Subcutaneous adipose tissue (tissue), 4 donors: ENCODE data around the gene FUT7. TPM values are rescaled to one million over a fixed set of nuclear protein-coding genes. Genes with fewer than 3 reads are reported as not detected.

Experiments used
- total RNA-seq, 4 donors: library from RNA; depleted of rRNA; stranded (reverse); fragments of >200 nt; gene quantifications; one replicate each; pipeline ENCODE4 v1.1.0, GENCODE V29; 2016
- TF ChIP-seq, protein P1 (sequence below): fragments of 450-650 bp; IDR thresholded peaks from one replicate; pipeline ENCODE4 v1.5.1; 2016; ENCODE audit warnings: low read depth, mild to moderate bottlenecking, control low read depth, antibody characterized with exemption, moderate library complexity

The FUT7 gene
- total RNA-seq, 4 donors from 2014 or later: 0.22 to 0.34 TPM; not detected in 2

DNA sequence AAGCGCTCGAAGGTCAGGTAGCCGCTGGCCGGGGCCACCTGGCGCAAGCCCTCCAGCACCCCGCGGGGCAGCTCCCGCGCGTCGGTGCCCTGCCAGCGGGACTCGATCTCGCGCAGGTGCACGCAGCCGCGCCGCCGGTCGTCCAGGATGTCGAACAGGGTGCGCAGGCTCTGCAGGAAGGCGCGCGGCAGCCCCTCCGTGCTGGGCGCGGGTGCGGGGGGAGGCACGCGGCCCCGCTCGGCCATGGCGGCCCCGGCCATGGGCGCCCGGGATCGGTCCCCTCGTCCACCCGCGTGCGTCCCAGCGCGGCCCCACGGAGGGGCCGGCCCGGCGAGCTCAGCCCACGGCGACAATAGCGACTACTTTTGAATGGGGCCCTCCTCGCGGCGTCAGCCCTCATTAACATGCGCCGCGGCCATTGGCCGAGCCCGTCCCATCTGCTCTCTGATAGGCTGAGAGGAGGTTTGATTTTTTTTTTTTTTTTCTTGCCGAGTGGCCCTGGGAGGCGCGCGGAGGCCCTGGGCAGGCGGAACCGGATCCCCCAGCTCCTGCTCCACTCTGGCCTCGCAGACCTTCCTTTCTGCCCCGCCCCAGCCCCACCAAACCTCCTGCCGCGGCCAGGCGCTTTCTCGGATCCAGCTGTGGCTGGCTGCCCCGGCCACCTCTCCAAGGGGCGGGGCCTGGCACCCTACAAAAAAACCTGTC is 38.5 kb upstream of the FUT7 start, which contains the start of gene SAPCD2:
SAPCD2 (minus strand) TSS at position 357 of the 705 bp plus-strand sequence; CDS start at position 260, 97 bp downstream.
- TF ChIP-seq, protein P1, sequence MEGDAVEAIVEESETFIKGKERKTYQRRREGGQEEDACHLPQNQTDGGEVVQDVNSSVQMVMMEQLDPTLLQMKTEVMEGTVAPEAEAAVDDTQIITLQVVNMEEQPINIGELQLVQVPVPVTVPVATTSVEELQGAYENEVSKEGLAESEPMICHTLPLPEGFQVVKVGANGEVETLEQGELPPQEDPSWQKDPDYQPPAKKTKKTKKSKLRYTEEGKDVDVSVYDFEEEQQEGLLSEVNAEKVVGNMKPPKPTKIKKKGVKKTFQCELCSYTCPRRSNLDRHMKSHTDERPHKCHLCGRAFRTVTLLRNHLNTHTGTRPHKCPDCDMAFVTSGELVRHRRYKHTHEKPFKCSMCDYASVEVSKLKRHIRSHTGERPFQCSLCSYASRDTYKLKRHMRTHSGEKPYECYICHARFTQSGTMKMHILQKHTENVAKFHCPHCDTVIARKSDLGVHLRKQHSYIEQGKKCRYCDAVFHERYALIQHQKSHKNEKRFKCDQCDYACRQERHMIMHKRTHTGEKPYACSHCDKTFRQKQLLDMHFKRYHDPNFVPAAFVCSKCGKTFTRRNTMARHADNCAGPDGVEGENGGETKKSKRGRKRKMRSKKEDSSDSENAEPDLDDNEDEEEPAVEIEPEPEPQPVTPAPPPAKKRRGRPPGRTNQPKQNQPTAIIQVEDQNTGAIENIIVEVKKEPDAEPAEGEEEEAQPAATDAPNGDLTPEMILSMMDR: no peak

DNA sequence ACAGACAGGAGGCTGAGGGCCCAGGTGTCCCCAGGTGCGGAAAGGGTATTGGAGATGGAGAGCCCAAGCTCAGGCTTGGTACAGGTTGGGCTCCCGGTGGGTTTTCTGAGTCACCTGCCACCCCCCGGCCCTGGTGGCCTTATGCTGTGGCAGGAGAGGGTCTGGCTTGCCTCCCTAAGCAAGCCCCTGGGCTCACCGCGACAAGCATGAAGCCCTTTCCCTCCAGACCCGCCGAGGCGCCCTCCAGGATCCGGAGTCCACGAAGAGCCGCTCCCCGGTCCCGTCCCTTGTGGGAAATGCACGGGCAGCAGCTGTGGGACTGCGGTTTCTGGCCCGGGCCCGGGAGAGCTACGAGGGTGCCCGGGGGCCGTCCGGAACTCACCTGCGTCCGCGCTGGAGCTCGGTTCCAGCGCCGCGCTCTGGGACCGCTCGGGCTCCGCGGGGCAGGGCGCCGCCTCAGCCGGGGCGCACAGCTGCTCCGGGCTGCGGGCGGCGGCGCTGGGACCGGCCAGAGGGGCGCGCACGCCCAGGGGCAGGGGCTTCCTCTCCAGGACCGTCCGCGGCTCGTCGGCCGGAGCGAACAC is 37.7 kb upstream of the FUT7 start:
- TF ChIP-seq, protein P1: no peak

DNA sequence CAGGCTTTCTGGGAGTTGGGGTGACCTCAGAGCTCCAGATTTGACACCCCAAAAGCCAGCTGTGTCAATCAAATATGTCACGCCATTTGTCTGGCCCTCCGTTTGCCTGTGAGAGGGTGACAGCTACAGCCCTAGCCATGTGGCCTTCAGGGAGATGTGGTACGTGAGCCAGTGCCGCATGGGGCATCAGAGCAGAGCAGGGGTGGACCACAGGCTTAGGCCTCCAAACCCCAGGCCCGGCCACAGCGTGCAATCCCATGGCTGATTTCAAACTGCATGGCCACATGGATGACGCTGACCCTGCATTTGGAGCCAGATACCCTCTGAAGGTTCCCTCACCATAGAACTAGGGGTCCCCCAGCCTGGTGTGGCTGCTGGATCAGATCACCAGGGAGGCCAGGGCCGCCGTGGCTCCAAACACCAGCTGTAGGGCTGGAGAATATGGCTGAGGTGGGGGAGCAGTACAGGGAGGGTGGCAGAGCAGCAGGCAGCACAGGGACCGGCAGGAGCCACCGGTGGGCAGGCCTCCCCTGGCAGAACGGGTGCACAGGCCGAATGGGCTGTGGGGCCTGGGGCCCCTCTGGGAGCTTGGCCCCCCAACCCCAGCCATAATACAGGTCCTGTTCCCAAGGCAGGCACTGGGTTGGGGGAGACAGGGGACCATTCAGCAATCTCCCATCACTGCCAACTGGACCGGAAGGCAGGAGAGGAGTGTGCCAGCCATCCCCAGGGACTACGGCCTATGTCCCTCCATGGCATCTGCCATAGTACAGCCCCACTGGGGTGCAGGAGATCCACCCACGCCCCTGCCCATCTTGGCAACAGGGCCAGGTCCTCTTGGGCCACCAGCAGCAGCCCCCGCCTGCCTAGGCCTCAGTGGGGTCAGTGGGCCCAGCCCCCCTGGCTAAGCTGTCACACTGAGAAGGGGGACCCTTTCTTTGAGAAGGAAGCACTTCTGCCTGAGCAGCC is 36.9 kb upstream of the FUT7 start:
- TF ChIP-seq, protein P1: no peak

DNA sequence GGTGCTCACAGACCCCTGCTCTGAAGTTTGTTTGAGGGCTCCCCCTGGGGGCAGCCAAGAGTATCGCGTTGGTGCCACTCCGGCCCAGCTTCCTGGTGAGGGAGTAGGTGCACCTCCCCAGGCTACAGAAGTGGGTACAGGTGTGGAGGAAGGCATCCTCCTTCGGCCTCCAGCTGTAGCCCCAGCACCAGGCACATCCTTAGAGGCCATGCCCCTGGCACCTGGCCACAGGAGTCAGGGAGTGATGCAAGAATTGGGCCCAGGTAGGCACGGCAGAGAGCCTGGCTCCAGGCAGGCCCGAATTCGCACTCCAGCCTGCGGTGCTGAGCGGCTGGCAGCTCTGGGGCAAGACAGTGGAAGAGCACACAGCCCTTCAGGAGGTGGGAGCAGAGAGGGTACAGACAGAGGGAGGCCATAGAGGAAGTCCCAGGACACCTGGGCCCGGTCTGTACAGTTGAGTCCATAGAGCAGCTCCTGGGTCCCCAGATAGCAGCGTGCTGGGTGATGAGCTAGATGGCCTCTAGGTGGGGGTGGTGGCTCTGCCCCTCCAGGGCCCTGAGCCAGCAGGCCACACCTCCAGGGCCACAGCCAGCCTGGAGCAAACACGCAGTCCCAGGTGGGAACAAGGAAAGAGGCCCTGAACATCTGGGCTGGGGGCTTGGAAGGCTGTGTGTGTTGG is 36.1 kb upstream of the FUT7 start:
- TF ChIP-seq, protein P1: no peak

DNA sequence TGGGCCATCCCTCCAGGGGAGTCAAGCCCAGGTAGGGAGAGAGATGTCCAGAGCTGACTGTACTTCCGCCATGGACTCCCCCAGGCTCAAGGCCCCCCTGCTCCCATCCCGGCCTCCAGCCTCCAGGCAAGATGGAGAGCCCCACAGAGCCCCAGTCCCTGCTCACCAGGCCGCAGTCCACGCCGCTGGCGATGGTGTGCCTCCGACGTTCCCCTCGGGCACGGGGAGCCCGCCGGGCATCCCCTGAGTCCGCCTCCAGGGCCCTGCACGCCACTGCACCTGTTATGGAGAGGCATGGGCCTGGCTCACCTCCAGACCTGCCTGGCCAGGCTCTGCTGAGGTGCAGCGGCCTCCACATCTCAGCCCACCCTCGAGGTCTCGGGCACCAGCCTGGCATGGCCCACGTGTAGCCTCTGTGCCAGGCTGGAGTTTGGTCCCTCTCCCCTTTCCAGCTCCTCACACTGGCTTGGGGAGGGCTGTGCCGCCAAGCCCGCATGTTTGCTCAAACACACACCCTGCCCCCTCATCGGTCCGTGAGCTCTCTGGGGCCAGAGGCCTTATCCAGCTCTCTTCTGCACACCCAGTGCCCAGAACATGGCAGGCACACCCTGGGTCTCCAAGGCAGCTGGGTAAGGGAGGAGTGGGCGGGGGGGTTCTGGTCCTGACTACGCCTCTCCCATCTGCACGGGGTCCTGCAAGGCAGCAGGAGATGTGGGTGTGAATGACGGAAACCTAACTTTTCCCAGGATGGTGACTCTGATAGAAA is 34.4 kb upstream of the FUT7 start:
- TF ChIP-seq, protein P1: no peak

DNA sequence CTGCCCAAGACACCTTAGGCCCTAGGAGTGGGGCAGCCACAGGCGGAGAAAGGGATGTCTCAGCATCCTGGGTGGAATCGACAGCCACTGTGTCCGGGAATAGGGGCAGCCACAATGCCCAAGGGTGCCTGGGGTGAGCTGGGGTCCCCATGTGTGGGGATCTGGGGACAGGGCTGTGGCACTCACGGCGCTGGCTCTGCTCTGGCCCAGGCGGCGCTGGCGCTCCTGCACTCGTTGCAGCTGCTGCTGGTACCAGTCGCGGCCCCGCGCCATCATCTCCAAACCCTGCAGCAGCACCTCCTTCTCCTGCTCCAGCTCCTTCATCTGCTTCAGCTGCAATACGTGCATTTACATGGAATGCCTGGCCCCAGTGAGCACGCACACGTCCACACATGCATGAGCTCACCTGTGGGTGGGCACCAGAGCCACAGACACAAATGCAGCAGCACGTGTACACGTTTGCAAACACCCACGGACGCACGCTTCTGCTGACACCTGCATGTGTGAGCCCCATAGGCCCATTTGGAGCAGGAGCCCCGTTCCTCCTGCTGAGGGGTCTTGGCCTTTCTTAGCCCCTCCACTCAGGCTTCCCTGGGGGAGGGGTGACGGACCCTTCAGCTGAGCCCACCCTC is 33.6 kb upstream of the FUT7 start:
- TF ChIP-seq, protein P1: no peak
